H9 (cell line): ENCODE measurements around the gene MED31. TPM values are rescaled to one million over a fixed set of nuclear protein-coding genes. Genes with fewer than 3 reads are reported as not detected.

Experiments
- DNase-seq: peaks from one replicate; pipeline ENCODE4 v3.0.0-alpha.2; 2017
- H2AFZ ChIP-seq: one replicate; pipeline ENCODE4 v1.6.1; 2013; ENCODE audit warnings: mild to moderate bottlenecking, low read length, control low read depth, moderate library complexity
- H2AK5ac ChIP-seq: 2 replicates; pipeline ENCODE4 v1.6.1; 2013; ENCODE audit warnings: low read length, control low read depth, mixed read lengths; ENCODE audit not compliant: insufficient read length
- H2BK120ac ChIP-seq: one replicate; pipeline ENCODE4 v1.6.1; 2013; ENCODE audit warnings: low read depth, mild to moderate bottlenecking, low read length, control low read depth, inconsistent platforms; ENCODE audit not compliant: poor library complexity, severe bottlenecking
- H2BK12ac ChIP-seq: 2 replicates; pipeline ENCODE4 v1.6.1; 2013; ENCODE audit warnings: low read length, control low read depth, mixed read lengths, low read depth; ENCODE audit not compliant: insufficient read length
- H2BK15ac ChIP-seq: 2 replicates; pipeline ENCODE4 v1.6.1; 2013; ENCODE audit warnings: low read depth, low read length, control low read depth
- H2BK20ac ChIP-seq: one replicate; pipeline ENCODE4 v1.6.1; 2013; ENCODE audit warnings: low read depth, mild to moderate bottlenecking, low read length, control low read depth, inconsistent platforms; ENCODE audit not compliant: poor library complexity, severe bottlenecking
- H2BK5ac ChIP-seq: 2 replicates; pipeline ENCODE4 v1.6.1; 2013; ENCODE audit warnings: low read length, control low read depth, mixed read lengths; ENCODE audit not compliant: insufficient read length
- H3K14ac ChIP-seq: 2 replicates; pipeline ENCODE4 v1.6.1; 2013; ENCODE audit warnings: low read length, control low read depth; ENCODE audit not compliant: insufficient read depth
- H3K18ac ChIP-seq: 2 replicates; pipeline ENCODE4 v1.6.1; 2013; ENCODE audit warnings: low read depth, mild to moderate bottlenecking, mixed read lengths, low read length, control low read depth; ENCODE audit not compliant: insufficient read length
- H3K23ac ChIP-seq: 2 replicates; pipeline ENCODE4 v1.6.1; 2013; ENCODE audit warnings: low read length, control low read depth, mixed read lengths, low read depth; ENCODE audit not compliant: insufficient read length
- H3K23me2 ChIP-seq: 2 replicates; pipeline ENCODE4 v1.6.1; 2013; ENCODE audit warnings: low read depth, mild to moderate bottlenecking, mixed read lengths, low read length, control low read depth; ENCODE audit not compliant: insufficient read length, poor library complexity, severe bottlenecking
- H3K27ac ChIP-seq: 2 replicates; pipeline ENCODE4 v1.5.1; 2013; ENCODE audit warnings: low read length, control low read depth, mixed read lengths, low read depth; ENCODE audit not compliant: insufficient read length
- H3K27me3 ChIP-seq: 2 replicates; pipeline ENCODE4 v1.6.1; 2013; ENCODE audit warnings: low read length, control low read depth, inconsistent platforms; ENCODE audit not compliant: insufficient read depth
- H3K4ac ChIP-seq: 2 replicates; pipeline ENCODE4 v1.6.1; 2013; ENCODE audit warnings: low read depth, mild to moderate bottlenecking, control low read depth, inconsistent platforms, low read length, moderate library complexity
- H3K4me1 ChIP-seq: 2 replicates; pipeline ENCODE4 v1.6.1; 2013; ENCODE audit warnings: low read length, control low read depth, inconsistent platforms; ENCODE audit not compliant: insufficient read depth
- H3K4me2 ChIP-seq: 2 replicates; pipeline ENCODE4 v1.6.1; 2013; ENCODE audit warnings: low read length, control low read depth, mixed read lengths; ENCODE audit not compliant: insufficient read length, insufficient read depth
- H3K56ac ChIP-seq: 2 replicates; pipeline ENCODE4 v1.6.1; 2013; ENCODE audit warnings: low read depth, mild to moderate bottlenecking, mixed read lengths, low read length, control low read depth; ENCODE audit not compliant: insufficient read length
- H3K79me1 ChIP-seq: 2 replicates; pipeline ENCODE4 v1.6.1; 2013; ENCODE audit warnings: low read depth, mild to moderate bottlenecking, moderate library complexity, low read length, control low read depth, inconsistent platforms; ENCODE audit not compliant: insufficient read depth, poor library complexity, severe bottlenecking
- H3K79me2 ChIP-seq: 2 replicates; pipeline ENCODE4 v1.6.1; 2013; ENCODE audit warnings: low read length, control low read depth, inconsistent platforms; ENCODE audit not compliant: insufficient read depth
- H3K9ac ChIP-seq: 2 replicates; pipeline ENCODE4 v1.6.1; 2013; ENCODE audit warnings: low read length, control low read depth, mixed read lengths; ENCODE audit not compliant: insufficient read length; ENCODE audit errors: extremely low read depth
- H3K9me3 ChIP-seq: one replicate; pipeline ENCODE4 v1.6.1; 2013; ENCODE audit warnings: low read depth, low read length, inconsistent platforms; ENCODE audit not compliant: control insufficient read depth
- H3T11ph ChIP-seq: one replicate; pipeline ENCODE4 v1.6.1; 2013; ENCODE audit warnings: mild to moderate bottlenecking, low read length, control low read depth, inconsistent platforms
- H4K20me1 ChIP-seq: one replicate; pipeline ENCODE4 v1.6.1; 2013; ENCODE audit not compliant: control insufficient read depth, insufficient read length, insufficient read depth
- H4K5ac ChIP-seq: 2 replicates; pipeline ENCODE4 v1.6.1; 2013; ENCODE audit warnings: low read depth, mild to moderate bottlenecking, mixed read lengths, low read length, control low read depth; ENCODE audit not compliant: insufficient read length
- H4K8ac ChIP-seq: replicated peaks from 2 replicates; pipeline ENCODE4 v1.6.1; 2013; ENCODE audit warnings: low read length, control low read depth, mixed read lengths, low read depth; ENCODE audit not compliant: insufficient read length
- H4K91ac ChIP-seq: 2 replicates; pipeline ENCODE4 v1.6.1; 2013; ENCODE audit warnings: low read depth, mild to moderate bottlenecking, moderate library complexity, mixed read lengths, low read length, control low read depth; ENCODE audit not compliant: insufficient read length
- H3K27ac Mint-ChIP-seq, 3 experiments: 2 replicates in 2 of 3; 3 replicates in 1 of 3; pipeline ENCODE4 v1.8.0; 2020 to 2021; ENCODE audit warnings: mixed read lengths in 3 of 3, mild to moderate bottlenecking in 1 of 3, moderate library complexity in 1 of 3
- H3K27me3 Mint-ChIP-seq: 2 replicates; pipeline ENCODE4 v1.8.0; 2021; ENCODE audit warnings: low read depth, mild to moderate bottlenecking, moderate library complexity, mixed read lengths
- H3K36me3 Mint-ChIP-seq, 3 experiments: 2 replicates in 2 of 3; 3 replicates in 1 of 3; pipeline ENCODE4 v1.8.0; 2020 to 2021; ENCODE audit warnings: low read depth in 3 of 3, mixed read lengths in 3 of 3; ENCODE audit not compliant: insufficient read depth in 1 of 3
- H3K4me1 Mint-ChIP-seq, 2 experiments: 2 replicates each; pipeline ENCODE4 v1.8.0; 2020; ENCODE audit warnings: mixed read lengths in 2 of 2
- H3K4me3 Mint-ChIP-seq, 2 experiments: 2 replicates in 1 of 2; 3 replicates in 1 of 2; pipeline ENCODE4 v1.8.0; 2020 to 2021; ENCODE audit warnings: mild to moderate bottlenecking in 2 of 2, mixed read lengths in 2 of 2, moderate library complexity in 1 of 2
- H3K9me3 Mint-ChIP-seq, 2 experiments: 2 replicates in 1 of 2; 3 replicates in 1 of 2; pipeline ENCODE4 v1.8.0; 2020; ENCODE audit warnings: mild to moderate bottlenecking in 2 of 2, mixed read lengths in 2 of 2, moderate library complexity in 1 of 2
- whole genome bisulfite sequencing: extraction: QIAGEN DNeasy Blood & Tissue Kit; methylation state at CpG from one replicate; pipeline ENCODE4 v1.1.7; 2013; ENCODE audit warnings: missing lambda C conversion rate, low lambda C conversion rate, mixed read lengths; ENCODE audit not compliant: insufficient read length; ENCODE audit errors: extremely low coverage; 5-methylcytosine and 5-hydroxymethylcytosine counted together
- total RNA-seq: library from RNA; stranded (reverse); gene quantifications from 2 replicates; pipeline ENCODE4 v1.2.1, GENCODE V29; 2021
- TF ChIP-seq, protein P1 (sequence below): fragments of 200-600 bp; sonication (generic); conservative IDR thresholded peaks from 3 replicates; pipeline ENCODE4 v1.8.0; 2021; ENCODE audit warnings: antibody characterized with exemption, mild to moderate bottlenecking

The MED31 gene
- total RNA-seq, 1 experiment from 2014 or later = 11.8 TPM

DNA sequence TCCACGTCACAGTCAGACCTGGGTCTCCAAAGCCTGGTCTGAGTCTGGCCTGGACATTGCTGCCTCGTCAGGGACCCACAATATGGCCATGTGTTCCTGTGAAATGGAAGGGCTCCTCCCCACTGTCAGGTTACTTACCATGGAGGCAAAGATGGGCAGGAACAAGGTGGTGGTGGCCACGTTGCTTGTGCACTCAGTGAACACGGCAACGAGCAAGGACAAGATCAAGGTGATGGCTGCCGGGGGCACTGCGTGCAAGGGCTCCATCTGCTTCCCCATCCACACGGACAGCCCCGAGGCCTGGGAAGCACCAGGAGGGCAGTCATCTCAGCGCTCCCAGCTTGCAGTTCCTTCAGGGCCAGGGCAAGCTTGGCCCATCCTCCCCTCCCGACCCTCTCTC lies 39.2 kb upstream of the MED31 start:
- no CpG with 5 or more reads among the region's 11 CpGs for WGBS
- H3K56ac ChIP-seq = no peak overlapping the region
- H3K79me1 ChIP-seq = no peaks in the 10 kb centered on the region
- H3K9ac ChIP-seq = no peak overlapping the region
- H4K5ac ChIP-seq = no peak overlapping the region
- DNase-seq = no peak
- H3K27ac Mint-ChIP-seq = no peak overlapping the region
- H3K18ac ChIP-seq = no peak overlapping the region
- H3K9me3 ChIP-seq = no peaks in the 10 kb centered on the region
- no peaks in the 10 kb centered on the region for H3K27me3 ChIP-seq
- H3K4me1 Mint-ChIP-seq = no peaks in the 10 kb centered on the region
- no peak overlapping the region for H4K91ac ChIP-seq
- no peak overlapping the region for H3K4ac ChIP-seq
- H3T11ph ChIP-seq = no peak overlapping the region
- H2BK12ac ChIP-seq = no peak overlapping the region
- no peaks in the 10 kb centered on the region for H3K79me2 ChIP-seq
- H4K20me1 ChIP-seq = no peaks in the 10 kb centered on the region
- H3K14ac ChIP-seq = no peak overlapping the region
- H2AK5ac ChIP-seq = no peak overlapping the region
- no peak overlapping the region for H3K4me2 ChIP-seq
- no peaks in the 10 kb centered on the region for H3K23me2 ChIP-seq
- H2BK20ac ChIP-seq = no peak overlapping the region
- no peak overlapping the region for H2BK5ac ChIP-seq
- no peak overlapping the region for H3K4me3 Mint-ChIP-seq
- no peak overlapping the region for H2BK15ac ChIP-seq
- no peak overlapping the region for H4K8ac ChIP-seq
- H3K27me3 Mint-ChIP-seq = peaks cover 25% of the 10 kb centered on the region
- no peak overlapping the region for H2AFZ ChIP-seq
- H2BK120ac ChIP-seq = no peak overlapping the region
- no peaks in the 10 kb centered on the region for H3K36me3 Mint-ChIP-seq
- TF ChIP-seq, protein P1, sequence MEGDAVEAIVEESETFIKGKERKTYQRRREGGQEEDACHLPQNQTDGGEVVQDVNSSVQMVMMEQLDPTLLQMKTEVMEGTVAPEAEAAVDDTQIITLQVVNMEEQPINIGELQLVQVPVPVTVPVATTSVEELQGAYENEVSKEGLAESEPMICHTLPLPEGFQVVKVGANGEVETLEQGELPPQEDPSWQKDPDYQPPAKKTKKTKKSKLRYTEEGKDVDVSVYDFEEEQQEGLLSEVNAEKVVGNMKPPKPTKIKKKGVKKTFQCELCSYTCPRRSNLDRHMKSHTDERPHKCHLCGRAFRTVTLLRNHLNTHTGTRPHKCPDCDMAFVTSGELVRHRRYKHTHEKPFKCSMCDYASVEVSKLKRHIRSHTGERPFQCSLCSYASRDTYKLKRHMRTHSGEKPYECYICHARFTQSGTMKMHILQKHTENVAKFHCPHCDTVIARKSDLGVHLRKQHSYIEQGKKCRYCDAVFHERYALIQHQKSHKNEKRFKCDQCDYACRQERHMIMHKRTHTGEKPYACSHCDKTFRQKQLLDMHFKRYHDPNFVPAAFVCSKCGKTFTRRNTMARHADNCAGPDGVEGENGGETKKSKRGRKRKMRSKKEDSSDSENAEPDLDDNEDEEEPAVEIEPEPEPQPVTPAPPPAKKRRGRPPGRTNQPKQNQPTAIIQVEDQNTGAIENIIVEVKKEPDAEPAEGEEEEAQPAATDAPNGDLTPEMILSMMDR = no peak
- no peak overlapping the region for H3K27ac ChIP-seq
- no peak overlapping the region for H3K23ac ChIP-seq
- no peaks in the 10 kb centered on the region for H3K4me1 ChIP-seq
- no peaks in the 10 kb centered on the region for H3K9me3 Mint-ChIP-seq
